Small intestine (tissue), 7 donors: ENCODE results near the gene EEA1. TPM values are rescaled to one million over a fixed set of nuclear protein-coding genes. Genes with fewer than 3 reads are reported as not detected.
A peak's percentile ranks its signal among the peaks of the same experiment; 100 is the strongest.

Source experiments
- DNase-seq, 2 donors: peaks; one replicate each; pipeline versions ENCODE4 v3.0.0 to v3.0.0-alpha.2; 2013
- FAIRE-seq: peaks from 2 replicates; lab custom pipeline; 2012; peaks lifted over from hg19 to GRCh38; lab: Jason Lieb, UNC
- H3K27ac ChIP-seq, 3 donors: one replicate each; pipeline ENCODE4 v1.5.1; 2013; ENCODE audit warnings: low read length in 2 of 3, mild to moderate bottlenecking in 2 of 3, control low read depth in 1 of 3, inconsistent platforms in 1 of 3, low read depth in 1 of 3, moderate library complexity in 1 of 3
- H3K27me3 ChIP-seq, 3 donors: one replicate each; pipeline ENCODE4 v1.6.1; 2013; ENCODE audit warnings: low read length in 3 of 3, inconsistent platforms in 1 of 3; ENCODE audit not compliant: control insufficient read depth in 3 of 3, insufficient read depth in 3 of 3
- H3K36me3 ChIP-seq, 3 donors: one replicate each; pipeline ENCODE4 v1.6.1; 2013; ENCODE audit warnings: low read length in 3 of 3, inconsistent platforms in 1 of 3, low read depth in 1 of 3, mild to moderate bottlenecking in 1 of 3, moderate library complexity in 1 of 3; ENCODE audit not compliant: control insufficient read depth in 3 of 3, insufficient read depth in 2 of 3
- H3K4me1 ChIP-seq, 3 donors: one replicate each; pipeline ENCODE4 v1.6.1; 2013; ENCODE audit warnings: low read length in 2 of 3, inconsistent platforms in 1 of 3, low read depth in 1 of 3, mild to moderate bottlenecking in 1 of 3, moderate library complexity in 1 of 3; ENCODE audit not compliant: control insufficient read depth in 3 of 3, insufficient read depth in 2 of 3
- H3K4me3 ChIP-seq, 3 donors: one replicate each; pipeline ENCODE4 v1.5.1; 2013; ENCODE audit warnings: low read length in 3 of 3, control low read depth in 1 of 3, inconsistent platforms in 1 of 3, low read depth in 1 of 3, mild to moderate bottlenecking in 1 of 3, moderate library complexity in 1 of 3
- H3K9me3 ChIP-seq, 2 donors: one replicate each; pipeline ENCODE4 v1.6.1; 2013; ENCODE audit warnings: low read depth in 1 of 2, low read length in 1 of 2; ENCODE audit not compliant: control insufficient read depth in 2 of 2, insufficient read depth in 1 of 2
- WGBS, 3 donors: extraction: QIAGEN DNeasy Blood & Tissue Kit; methylation state at CpG; one replicate each; pipeline ENCODE4 v1.1.7; 2013; 5-methylcytosine and 5-hydroxymethylcytosine counted together
- polyA plus RNA-seq, 4 donors: library from polyadenylated mRNA; stranded (reverse) in 3 of 4; unstranded in 1 of 4; fragments of 200-250 nt in 3 of 4; fragments of 120-200 nt in 1 of 4; gene quantifications; one replicate each; pipeline versions ENCODE4 v1.2.1 to v1.2.3, GENCODE V29; 2013
- donor health status: healthy with polysubstance abuse.
- donor health status: control.
- donor health status: control.
- donor health status: Bipolar disorder and iron deficiency.
- donor health status: healthy.

The EEA1 gene
- polyA plus RNA-seq, 4 donors = 3.0 to 15.6 (median 3.7) TPM

DNA sequence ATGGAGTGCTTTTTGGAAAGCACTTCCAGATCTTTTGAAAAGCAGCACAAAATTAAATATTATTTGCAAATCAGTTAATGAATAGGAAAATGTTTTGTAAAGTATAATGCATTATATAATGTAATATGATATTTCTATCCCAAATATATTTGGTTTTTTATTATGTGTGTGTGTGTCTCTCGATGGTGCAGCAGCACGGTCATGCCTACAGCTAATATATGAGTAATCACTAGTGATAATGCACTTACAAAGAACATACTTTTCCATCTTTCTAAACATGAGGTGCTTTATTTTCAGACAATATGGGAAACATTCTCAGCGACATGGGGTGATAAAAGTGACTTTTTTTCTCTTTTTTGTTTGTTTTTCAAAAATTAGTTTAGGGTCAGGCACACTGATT, 1.3 kb upstream of the EEA1 start:
- no peak for DNase-seq
- Histone ChIP-seq H3K36me3 (no peaks in the 10 kb centered on the region), H3K27ac (peak overlapping the region in 1 of 3 donors; percentile 88), H3K4me3 (peak overlapping the region in 1 of 3 donors; percentile 74), H3K4me1 (peaks cover 4 to 17% (median 6%) of the 10 kb centered on the region in 3 donors), H3K9me3 (no peaks in the 10 kb centered on the region), H3K27me3 (no peaks in the 10 kb centered on the region)
- no peak for FAIRE-seq
- 30 to 61% (median 59%) methylated on average over 3 of the region's 3 CpGs for WGBS, 3 donors

DNA sequence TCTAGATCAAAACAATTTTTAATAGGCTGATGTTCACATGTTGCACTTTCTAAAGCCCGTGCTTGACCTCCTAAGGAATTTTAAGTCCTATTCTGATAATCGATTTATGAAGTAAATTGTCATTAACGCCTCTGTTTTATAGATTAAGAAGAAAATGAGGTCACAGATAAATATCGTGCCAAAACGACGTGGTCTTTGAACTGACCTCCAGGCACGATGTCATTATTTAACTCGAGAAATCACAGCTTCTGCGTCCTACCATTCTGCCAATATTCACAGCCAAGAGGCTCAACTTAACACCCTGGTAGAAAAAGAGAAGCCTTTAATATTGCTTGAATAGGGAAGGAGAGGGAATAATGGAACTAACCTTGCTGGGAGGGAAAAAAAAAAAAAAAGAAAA, 888 bp upstream of the EEA1 start:
- DNase-seq = peak in 1 of 2 donors; percentile 46
- FAIRE-seq = no peak
- Histone ChIP-seq H3K27ac (peak overlapping the region; percentile 85 to 99 (median 88)), H3K36me3 (peaks cover 0 to 4% (median 0%) of the 10 kb centered on the region in 3 donors), H3K27me3 (no peaks in the 10 kb centered on the region), H3K4me1 (peaks cover 4 to 17% (median 6%) of the 10 kb centered on the region in 3 donors), H3K9me3 (no peaks in the 10 kb centered on the region), H3K4me3 (peak overlapping the region in 2 of 3 donors; percentile 69 to 74)
- 5 to 12% (median 6%) methylated on average over 9 of the region's 9 CpGs for WGBS, 3 donors

DNA sequence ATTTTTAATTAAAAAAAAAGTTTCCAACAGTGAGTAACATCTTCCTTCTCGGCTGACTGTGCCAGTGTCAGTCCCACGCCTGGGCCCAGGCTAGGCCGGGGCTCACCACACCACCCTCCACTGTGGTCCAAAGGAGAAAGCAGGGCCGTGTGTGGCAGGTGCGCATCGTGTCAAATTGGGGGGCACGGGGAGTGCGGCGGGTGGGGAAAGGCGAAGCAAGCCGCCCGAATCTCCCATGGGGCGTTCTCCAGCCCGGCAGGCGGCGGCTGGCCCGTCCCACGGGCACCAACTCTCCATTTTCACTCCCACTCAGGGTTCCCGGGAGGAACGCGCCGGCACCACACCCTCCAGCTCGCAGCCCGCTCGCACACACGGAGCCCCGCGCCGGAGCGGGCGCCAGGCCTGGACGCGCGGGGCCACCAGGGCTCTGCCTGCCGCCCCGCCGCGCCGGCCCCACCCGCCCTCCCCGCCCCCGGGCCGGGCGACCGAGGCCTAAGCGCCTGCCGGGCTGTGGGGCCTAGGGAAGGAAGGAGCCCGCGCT, 604 bp downstream of the EEA1 start:
- H3K27ac ChIP-seq = peak overlapping the region; percentile 88 to 99 (median 97)
- DNase-seq (peak in 1 of 2 donors; percentile 37), FAIRE-seq (no peak)
- no peaks in the 10 kb centered on the region for H3K9me3 ChIP-seq
- H3K4me1 ChIP-seq = peaks cover 4 to 17% (median 6%) of the 10 kb centered on the region in 3 donors
- H3K27me3 ChIP-seq = no peaks in the 10 kb centered on the region
- peaks cover 0 to 6% (median 0%) of the 10 kb centered on the region in 3 donors for H3K36me3 ChIP-seq
- WGBS, 3 donors = 0 to 1% (median 0%) methylated on average over 33 to 49 of the region's 49 CpGs
- H3K4me3 ChIP-seq = peak overlapping the region; percentile 69 to 98 (median 75)

DNA sequence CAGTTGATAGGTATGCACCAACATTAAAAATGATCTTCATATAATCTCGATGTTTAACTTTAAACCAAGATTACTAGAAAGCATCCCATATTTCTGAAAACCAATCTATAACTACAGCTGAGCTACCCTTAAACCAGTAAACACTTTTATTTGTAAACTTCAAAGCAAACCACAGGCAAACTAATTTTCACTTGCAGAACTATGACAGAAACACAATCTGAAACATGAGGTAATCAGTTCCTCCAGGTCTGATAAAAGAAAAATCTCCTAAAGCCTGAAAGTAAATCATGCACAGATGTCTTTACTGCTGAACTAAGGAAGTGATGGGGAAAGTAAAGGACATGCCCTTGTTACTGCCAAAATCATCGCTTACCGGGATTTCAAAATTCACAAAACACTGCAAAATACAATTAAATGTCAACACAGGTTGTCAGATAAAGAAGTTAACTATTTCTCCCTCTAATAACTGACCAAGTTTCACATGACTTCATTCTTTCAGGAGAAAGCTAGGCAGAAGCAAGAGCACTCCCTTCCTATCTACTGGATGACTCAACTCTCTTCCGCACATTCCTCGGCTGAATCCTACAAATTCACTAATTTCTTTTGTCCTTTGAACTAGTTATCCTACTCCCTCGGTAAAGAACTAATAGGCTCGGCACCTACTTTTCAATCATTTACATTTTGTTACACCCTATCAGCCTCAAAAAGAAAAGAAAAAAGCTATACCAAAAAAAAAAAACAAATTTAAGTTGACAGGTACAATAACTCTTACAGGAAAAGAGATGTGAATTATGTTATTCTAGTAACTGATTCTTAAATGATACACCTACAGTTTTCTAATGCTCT, 1.4 kb downstream of the EEA1 start:
- DNase-seq = peak; percentile 37 to 70
- 9 to 15% (median 10%) methylated on average over 7 of the region's 7 CpGs for WGBS, 3 donors
- H3K4me1 ChIP-seq = peaks cover 4 to 17% (median 6%) of the 10 kb centered on the region in 3 donors
- H3K4me3 ChIP-seq = peak overlapping the region in 2 of 3 donors; percentile 69 to 75
- FAIRE-seq = no peak
- H3K9me3 ChIP-seq = no peaks in the 10 kb centered on the region
- H3K27me3 ChIP-seq = no peaks in the 10 kb centered on the region
- H3K36me3 ChIP-seq = peaks cover 0 to 6% (median 0%) of the 10 kb centered on the region in 3 donors
- peak overlapping the region in 1 of 3 donors; percentile 97 for H3K27ac ChIP-seq

DNA sequence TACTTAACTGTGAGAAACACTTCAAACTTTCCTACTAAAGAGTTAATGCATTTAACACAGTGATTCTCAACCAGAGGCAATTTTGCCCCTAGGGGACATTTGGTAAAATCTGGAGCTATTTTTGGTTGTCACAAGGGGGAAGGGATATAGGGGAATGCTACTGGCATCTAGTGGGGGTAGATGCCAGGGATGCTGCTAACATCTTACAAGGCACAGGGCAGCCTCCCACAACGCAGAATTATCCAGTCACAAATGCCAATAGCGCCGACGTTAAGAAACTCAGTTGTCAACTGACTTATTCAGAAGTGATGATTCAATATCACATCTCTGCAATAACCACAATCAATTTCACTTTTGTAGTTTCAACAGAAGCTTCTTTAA, 2.0 kb downstream of the EEA1 start:
- H3K9me3 ChIP-seq = no peaks in the 10 kb centered on the region
- DNase-seq = peak in 1 of 2 donors; percentile 10
- WGBS, 3 donors = 14 to 23% (median 16%) methylated on average over 4 of the region's 4 CpGs
- peaks cover 0 to 6% (median 0%) of the 10 kb centered on the region in 3 donors for H3K36me3 ChIP-seq
- FAIRE-seq = no peak
- H3K4me1 ChIP-seq = peaks cover 4 to 17% (median 6%) of the 10 kb centered on the region in 3 donors
- H3K27ac ChIP-seq = peak overlapping the region in 2 of 3 donors; percentile 8 to 97
- no peak overlapping the region for H3K4me3 ChIP-seq
- H3K27me3 ChIP-seq = no peaks in the 10 kb centered on the region

DNA sequence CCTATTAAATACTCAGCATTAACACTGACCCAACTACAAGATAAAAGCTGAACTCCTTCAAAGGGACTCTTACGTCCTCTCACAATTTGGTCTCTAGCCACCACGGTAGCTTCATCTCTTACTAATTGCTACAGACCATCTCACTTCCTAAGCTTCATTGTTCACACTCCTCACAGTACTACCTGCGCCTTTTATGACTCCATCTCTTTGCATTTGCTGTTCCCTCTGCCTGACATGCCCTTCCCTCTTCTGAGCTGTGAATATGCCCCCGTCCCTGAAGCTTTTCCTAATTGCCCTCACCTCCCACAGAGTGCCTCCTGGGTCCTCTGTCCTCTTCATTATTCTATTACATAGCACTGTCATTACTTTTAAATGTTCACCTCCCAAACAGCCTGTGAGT, 2.5 kb downstream of the EEA1 start:
- peak overlapping the region in 1 of 3 donors; percentile 39 for H3K27ac ChIP-seq
- no peaks in the 10 kb centered on the region for H3K9me3 ChIP-seq
- H3K27me3 ChIP-seq = no peaks in the 10 kb centered on the region
- peaks cover 0 to 6% (median 0%) of the 10 kb centered on the region in 3 donors for H3K36me3 ChIP-seq
- FAIRE-seq (no peak), DNase-seq (no peak)
- H3K4me3 ChIP-seq = no peak overlapping the region
- H3K4me1 ChIP-seq = peaks cover 4 to 17% (median 6%) of the 10 kb centered on the region in 3 donors
- 76 to 82% (median 82%) methylated on average over 4 of the region's 4 CpGs for WGBS, 3 donors

DNA sequence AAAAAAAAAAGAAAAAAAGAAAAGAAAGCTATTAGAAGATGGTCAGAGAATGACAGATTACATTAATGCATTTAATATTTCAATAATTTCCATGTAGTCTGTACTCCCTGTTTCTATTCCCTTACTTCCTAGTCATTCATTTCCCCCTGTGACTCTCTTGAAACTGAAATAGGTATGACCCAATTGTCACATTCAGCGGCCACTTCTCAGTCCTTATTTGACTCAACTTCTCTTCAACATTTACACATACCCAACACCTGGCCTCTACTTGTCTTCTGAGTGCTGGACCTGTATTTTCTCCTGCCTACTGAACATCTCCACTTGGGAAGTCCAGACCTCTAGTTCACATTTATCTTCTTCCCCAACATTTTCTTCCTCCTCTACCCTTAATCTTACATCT, 7.2 kb downstream of the EEA1 start:
- H3K9me3 ChIP-seq = no peaks in the 10 kb centered on the region
- H3K36me3 ChIP-seq = peaks cover 0 to 6% (median 0%) of the 10 kb centered on the region in 3 donors
- no peak for DNase-seq
- 71 to 85% (median 85%) methylated on average over 1 of the region's 1 CpG for WGBS, 3 donors
- H3K27me3 ChIP-seq = no peaks in the 10 kb centered on the region
- no peak overlapping the region for H3K4me3 ChIP-seq
- FAIRE-seq = no peak
- no peak overlapping the region for H3K27ac ChIP-seq
- H3K4me1 ChIP-seq = peaks cover 3 to 4% (median 4%) of the 10 kb centered on the region in 3 donors

DNA sequence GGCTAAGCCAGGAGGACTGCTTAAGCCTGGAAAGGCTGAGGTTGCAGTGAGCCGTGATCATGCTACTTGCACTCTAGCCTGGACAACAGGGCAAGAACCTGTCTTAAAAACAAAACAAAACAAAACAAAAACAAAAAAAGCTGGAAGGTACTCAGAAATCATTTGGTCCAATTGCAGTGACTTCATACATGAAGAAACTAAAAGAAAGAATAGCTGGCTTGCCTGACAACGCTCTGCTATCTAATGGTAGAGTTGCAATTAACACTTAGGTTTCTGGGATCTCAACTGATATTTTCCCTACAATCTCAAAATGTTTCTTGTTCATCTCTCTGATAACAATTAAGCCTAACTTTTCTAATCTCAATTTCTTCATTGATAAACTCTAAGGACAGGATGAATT, 13.7 kb downstream of the EEA1 start:
- no peaks in the 10 kb centered on the region for H3K9me3 ChIP-seq
- DNase-seq = no peak
- no peak overlapping the region for H3K4me3 ChIP-seq
- peaks cover 0 to 4% (median 0%) of the 10 kb centered on the region in 3 donors for H3K36me3 ChIP-seq
- no peak overlapping the region for H3K27ac ChIP-seq
- H3K27me3 ChIP-seq = no peaks in the 10 kb centered on the region
- H3K4me1 ChIP-seq = no peaks in the 10 kb centered on the region
- 86 to 96% (median 95%) methylated on average over 2 of the region's 2 CpGs for WGBS, 3 donors
- no peak for FAIRE-seq
